NCI-H345 (cell line): ENCODE measurements around the gene WDR93.
A peak's percentile ranks its signal among the peaks of the same experiment; 100 is the strongest.

Source experiments
- DNase-seq: peaks from one replicate; lab custom pipeline; 2025; lab: John Stamatoyannopoulos, UW

WDR93 gene

DNA sequence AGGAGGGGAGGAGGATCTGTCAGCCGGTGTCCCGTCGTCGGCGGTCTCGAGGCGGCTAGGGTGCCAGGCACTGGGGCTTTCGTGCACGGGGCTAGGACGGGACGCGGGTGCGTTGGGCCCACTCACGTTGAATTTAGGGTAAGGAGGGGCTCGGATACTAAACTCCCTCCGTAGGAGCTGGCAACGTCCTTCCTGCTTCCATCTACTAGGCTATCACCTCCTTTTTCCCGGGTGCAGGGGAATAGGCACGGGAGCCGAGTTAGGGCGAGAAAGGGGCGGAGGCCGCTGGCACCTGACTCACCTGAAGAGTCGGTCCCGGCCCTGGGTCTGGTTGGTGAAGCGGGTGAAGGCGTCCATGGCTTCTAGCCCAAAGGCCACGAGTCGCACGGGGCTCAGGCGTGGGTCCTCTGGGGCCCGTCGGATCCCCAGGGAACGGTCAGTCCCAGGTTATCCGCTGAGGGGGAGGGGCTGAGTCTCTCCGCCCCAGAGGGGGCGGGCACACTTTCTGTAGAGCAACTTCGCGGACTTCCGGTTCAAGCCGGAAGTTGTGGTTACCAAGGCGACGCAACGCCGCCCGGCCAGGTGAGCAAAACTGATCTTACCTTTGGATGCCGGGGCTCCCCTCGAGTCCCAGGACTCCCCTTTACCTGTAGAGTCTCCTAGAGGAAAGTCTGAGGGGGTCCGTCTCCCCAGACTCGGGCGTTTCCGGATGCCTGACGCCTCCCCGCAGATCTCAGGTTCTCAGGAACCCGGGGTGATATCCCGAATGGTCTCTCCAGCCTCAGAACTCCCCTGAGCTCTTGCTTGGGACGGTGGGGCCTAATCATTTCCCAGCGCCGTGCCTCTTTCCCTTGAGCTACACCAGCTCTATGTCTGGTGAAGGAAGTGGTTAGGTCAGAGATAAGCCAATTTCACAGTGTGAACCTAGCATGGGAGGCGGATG lies at the start of gene WDR93, which contains the start of gene PEX11A:
Gene WDR93, plus strand, starts transcription at position 536 of the 943 bp plus-strand sequence. CDS start 10,936 bp downstream, outside the sequence.
Gene PEX11A, minus strand, starts transcription at position 479 of the 943 bp plus-strand sequence. Its CDS starts 122 bp downstream, at position 357.
- peak; percentile 76 for DNase-seq

DNA sequence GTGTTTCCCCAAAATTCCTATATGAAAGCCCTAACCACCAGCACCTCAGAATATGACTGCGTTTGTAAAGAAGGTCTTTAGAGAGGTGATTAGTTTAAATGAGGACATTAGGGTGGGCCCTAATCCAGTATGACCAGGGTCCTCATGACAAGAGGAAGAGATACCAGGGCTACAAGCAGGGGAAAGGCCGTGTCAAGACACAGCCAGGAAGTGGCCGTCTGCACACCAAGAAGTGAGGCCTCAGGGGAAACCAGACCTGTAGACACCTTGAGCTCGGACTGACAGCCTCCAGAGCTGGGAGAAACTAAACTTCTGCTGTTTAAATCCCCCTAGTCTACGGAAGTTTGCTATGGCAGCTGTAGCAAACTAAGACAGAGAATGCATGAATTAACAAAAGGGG lies 49.6 kb upstream of the WDR93 start:
- DNase-seq = no peak

DNA sequence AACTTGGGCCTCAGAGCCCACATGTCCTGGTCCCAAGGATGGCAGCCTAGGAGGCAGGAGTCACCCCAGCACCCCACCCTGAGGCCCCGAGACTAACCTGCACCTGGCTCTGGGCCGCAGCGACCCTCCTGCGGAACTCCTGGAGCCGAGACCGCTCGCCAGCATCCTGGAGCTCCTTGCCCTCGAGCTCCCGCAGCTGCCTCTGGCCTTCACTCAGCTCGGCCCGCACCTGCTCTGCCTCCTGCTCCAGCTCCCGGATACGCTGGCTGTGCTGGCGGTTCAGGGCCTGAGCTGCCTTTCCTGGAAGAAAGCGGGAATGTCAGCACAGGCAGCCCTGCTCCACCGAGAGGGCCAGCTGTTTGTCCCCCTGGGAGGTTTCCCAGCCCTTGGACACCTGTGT lies 48.5 kb upstream of the WDR93 start:
- DNase-seq = no peak

DNA sequence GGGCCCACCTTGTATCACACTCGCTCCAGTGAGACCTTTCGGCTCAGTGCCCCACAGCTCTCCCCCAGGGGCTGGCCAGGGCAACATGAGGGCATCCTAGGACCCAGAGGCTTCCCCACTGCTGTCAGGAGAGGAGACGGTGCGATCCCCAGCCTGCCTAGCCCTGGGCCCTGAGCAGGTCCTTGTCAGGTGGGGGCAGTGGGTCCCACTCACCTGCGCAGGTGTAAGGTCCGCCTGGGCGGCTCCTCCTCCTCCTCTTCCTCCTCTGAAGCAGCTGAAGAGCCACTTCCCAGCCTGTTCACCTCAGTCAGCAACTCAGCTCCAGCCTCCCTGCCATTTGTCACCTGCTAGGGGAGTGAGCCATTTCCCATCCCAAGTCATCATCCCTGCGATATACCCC lies 44.9 kb upstream of the WDR93 start:
- DNase-seq = no peak

- DNase-seq = no peak
Observed at GRCh38 chr15:89646416-89647141, 44.0 kb upstream of the WDR93 start.

DNA sequence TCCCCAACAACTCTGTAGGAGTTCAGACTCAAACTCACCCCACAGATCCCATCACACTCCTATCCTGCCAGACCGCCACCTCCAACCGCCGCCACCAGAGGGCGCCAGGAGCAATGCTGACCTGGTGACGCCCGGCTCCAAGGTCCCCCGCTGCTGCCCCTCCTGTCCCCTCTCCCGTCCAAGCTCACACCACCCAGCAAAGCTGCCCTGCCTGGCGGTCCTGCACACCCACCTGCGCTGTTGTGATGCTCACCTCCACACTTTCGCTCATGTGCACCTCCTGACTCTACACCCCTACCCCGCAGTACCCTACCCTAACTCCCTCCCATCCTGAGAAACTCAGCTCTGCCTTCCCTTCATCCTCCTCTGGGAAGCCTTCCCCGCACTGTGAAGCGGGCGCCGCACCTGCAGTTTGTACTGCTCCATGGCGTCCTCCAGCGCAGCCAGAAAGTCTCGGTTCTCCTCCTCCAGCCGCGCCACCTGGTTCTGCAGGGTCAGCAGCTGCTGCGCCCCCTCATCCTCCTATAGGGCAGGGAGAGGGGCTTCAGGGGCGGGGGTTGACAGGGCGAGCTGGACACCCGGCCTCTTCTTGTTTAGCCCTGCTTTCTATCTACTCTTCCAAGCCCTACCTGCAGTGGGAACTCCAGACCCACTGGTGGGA lies 43.3 kb upstream of the WDR93 start:
- DNase-seq = peak; percentile 48

DNA sequence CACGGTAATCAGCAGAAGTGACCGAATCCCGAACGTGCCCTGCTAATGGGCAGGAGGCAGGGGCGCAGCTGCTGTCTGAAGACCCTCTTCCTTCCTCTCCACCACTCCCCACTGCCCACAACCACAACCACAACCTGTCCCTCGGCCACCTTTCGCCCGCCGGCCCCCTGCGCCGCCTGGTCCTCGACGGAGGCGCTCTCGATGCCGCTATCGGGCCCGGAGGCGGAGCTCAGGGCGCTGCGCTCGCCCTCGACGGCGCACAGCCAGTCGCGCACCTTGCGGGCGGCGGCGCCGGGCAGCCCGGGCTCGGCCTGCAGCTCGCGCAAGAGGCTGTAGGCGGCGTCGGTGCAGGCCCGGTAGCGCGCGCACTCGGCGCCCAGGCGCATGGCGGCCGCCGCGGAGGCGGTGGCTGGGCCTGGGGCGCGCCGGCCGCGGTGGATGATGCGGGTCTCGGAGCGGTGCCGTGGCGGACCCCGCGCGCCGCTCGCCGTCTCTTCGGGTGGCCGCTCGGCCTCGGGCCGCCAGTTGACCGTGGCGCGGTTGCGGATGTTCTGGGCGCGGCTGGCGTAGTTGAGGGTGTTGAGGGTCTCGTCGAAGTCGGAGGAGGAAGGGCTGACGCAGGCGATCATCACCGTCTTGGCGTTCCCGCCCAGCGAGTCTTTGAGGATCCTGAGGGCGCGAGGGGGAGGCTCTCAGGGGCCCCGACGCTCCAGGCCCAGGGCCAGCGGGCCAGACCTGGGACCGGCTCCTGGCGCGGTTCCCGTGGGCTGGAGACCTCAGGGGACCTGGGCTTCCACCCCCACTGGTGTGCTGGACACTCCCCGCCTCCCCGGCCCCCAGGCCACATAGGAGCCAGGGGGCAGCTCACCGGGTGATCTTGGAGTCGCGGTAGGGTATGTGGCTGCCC lies 42.3 kb upstream of the WDR93 start:
- no peak for DNase-seq

DNA sequence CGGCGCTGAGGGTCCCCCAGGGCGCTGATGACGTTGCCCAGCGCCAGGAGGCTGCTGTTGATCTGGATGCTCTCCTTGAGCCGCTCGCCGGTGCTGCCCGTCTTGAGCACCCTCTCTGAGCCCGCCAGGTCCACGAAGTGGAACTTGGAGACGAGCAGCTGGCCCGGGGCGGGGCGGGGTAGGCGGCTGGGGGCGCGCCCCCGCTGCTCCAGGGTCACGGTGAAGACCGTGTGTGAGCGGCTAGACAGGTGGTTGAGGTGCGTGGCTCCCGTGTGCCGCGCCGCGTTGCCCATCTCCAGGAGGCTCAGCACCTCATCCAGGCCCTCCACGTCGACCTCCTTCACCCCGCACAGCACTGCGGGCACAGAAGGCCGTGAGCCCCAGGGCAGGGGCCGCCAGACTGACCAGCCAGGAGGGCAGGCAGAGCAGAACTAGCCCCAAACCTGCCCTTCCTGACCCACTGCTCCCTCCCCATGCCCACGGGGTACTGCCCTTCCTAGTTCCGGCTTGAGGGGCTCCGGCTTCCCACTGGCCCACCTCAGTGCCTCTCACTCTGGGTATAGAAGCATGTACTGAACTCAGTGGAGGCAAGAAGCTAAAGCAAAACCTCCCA lies 41.5 kb upstream of the WDR93 start:
- no peak for DNase-seq

GRCh38 chr15:89649716-89650115 lies 40.9 kb upstream of the WDR93 start:
- DNase-seq = no peak

DNA sequence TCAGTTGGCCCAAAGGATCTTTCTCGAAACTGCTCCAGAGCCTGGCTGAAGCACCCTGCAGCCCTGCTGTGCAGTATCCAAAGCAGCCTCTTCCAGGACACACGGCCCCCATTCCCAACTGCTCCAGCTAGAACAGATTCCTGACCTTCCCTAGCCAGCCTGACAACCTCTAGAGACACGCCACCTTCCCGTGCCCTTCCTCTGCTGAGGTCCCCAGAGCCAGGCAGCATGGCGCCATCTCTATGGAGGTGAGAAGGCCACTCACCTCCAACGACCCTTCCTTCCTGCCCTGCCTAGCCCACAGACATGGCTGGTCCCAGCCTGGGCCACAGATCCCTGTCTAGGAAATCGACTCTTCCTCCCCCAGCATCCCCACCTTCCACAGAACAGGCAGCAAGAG lies 38.5 kb upstream of the WDR93 start:
- DNase-seq = no peak

GRCh38 chr15:89652666-89653065 lies 37.9 kb upstream of the WDR93 start:
- no peak for DNase-seq

DNA sequence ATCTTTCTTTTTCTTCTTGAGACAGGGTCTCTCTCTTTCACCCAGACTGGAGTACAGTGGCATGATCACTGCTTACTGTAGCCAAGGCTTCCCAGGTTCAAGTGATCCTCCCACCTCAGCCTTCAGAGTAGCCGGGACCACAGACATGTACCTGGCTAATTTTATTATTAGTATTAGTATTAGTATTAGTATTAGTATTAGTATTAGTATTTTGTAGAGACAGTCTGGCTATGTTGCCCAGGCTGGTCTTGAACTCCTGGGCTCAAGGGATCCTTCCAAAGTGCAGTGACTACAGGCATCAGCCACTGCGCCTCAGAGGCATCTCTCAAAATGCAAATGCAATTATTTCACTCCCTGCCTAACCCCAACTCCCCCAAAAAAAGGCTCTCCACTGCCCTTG lies 37.0 kb upstream of the WDR93 start:
- no peak for DNase-seq

DNA sequence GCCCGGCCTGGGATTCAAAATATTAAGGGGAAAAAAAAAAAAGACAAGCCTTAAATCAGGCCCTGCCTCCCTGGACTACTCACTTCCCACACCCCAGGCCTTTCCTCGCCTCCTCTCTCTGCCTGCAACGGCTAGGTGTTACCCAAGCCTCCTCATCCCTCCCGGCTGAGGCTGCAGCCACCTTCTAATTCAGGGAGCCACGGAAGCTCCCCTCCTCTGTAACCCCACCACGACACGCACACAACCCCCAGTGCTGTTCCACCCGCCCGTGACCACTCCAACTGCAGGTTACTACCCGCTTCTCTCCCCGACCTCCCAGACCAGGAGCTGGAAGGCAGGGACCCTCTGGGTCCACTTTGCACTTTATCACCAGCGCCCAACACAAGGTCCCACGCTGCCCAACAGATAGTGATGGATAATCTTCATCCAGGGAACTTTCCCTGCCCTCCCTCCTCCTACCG lies 36.3 kb upstream of the WDR93 start:
- no peak for DNase-seq

DNA sequence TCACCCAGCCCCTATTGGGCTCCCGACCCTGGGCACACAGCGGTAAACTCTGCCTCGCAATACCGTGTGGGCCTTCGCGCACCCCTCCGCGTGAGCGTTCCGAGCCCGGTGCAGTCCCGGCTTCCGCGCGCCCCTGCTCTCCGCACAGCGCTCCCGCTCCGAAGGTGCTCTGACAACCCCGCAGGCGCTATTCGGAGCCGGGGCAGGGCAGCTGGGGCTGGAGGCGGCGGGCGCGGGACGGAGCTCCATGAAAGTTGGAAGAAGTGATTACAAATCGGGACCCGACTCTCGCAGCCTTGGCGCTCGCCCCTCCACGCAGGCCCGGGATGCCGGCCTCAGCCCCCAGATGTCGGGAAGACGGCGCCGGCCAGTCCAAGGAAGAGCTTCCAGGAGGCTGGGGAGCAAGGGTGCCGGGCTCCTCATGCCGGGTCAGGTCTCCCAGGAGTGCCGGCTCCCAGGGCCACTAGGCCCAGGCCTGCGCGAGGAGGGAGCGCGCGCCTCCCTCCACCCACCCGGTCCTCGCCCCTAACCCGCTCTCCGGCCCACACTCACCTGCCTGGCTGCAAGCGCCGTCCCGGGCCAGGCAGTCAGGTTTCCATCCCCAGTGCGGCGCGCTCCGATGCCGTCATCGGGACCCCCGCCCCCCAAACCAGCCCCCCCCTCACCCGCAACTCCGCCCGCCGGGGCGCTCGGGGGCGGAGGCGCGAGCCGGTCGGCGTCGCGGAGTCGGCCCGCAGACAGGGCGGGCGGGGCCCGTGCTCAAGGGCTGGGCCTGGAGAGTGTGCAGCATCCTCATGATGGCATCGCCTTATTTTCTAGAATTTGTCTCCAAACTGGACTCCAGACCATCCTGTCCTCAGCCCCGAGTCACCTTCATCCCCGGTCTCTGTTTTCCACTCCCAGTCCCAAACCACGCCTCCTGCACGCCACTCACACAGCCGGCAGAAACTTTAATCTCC lies 35.5 kb upstream of the WDR93 start, which contains the start of gene KIF7:
Gene KIF7, minus strand, starts transcription at position 621 of the 959 bp plus-strand sequence. CDS start 2,537 bp downstream, outside the sequence.
- peak; percentile 52 for DNase-seq

DNA sequence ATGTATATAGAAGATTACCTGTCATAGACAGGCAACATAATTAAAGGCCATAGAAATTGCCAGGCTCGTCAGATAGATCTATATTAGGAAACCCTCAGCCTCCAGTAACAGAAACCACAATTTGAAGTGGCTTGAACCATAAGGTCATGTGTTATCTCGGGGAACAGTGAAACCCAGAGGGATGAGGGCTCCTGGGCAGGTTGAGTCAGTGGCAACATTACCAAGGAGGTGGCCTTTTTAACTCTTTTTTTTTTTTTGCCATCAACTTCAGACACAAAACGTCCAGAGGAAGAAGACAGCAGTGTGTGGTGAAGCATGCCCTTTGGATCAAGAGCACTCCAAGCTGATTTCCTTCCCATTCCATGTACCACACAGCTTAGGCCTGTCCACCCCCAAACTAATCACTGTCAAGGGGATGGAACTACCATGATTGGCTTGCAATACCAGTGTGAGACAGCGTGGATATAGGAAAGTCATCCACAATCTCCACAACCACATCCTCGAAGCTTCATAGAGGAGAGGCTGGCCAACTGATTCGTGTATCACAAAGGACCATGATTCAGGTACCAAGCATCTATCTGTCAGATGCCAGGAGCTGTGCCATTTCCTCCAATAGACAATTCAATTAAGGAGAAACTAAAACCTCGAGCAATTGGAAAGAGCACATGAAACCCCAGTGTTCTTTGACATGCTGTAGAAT lies 34.3 kb upstream of the WDR93 start:
- no peak for DNase-seq

- no peak for DNase-seq
Observed at GRCh38 chr15:89657686-89658200, 32.9 kb upstream of the WDR93 start.

DNA sequence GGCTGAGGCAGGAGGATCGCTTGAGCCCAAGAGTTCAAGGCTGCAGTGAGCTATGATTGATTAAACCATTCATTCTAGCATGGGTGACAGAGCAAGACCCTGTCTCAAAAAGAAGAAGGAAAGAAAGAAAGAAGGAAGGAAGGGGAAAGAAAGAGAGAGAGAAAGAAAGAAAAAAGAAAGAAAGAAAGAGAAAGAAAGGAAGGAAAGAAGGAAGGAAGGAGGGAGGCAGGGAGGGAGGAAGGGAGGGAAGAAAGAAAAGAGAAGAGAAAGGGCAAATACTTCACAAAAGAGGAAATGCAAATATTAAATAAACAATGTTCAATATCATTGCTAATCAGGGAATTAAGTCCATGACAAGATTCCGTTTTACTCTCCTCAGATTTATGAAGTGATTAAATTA lies 31.3 kb upstream of the WDR93 start:
- DNase-seq = no peak

- DNase-seq = no peak
Observed at GRCh38 chr15:89660556-89660955, 30.1 kb upstream of the WDR93 start.
